OCI-LY7 (cell line): Measurements from ENCODE around the gene JMY. TPM values are rescaled to one million over a fixed set of nuclear protein-coding genes. Genes with fewer than 3 reads are reported as not detected.

Source experiments
- BruUV-seq: library from RNA; stranded (reverse); fragments of 400-500 nt; replicated peaks from 2 replicates; lab custom pipeline; 2021; lab: Mats Ljungman, UMichigan
- CTCF ChIA-PET: fragments of 300-600 bp; sonication (Branson Sonifier 250); formaldehyde crosslinking; loops from one replicate; lab custom pipeline; 2022; ENCODE audit warnings: antibody characterized with exemption; ENCODE audit not compliant: unreplicated experiment; lab: Charles Lee
- POLR2A ChIA-PET: fragments of 300-600 bp; sonication (Branson Sonifier 250); formaldehyde crosslinking; loops from one replicate; lab custom pipeline; 2022; ENCODE audit warnings: antibody characterized with exemption; lab: Charles Lee
- DNase-seq: peaks from one replicate; pipeline ENCODE4 v3.0.0-alpha.2; 2015; ENCODE audit warnings: low spot score
- H2AFZ ChIP-seq: fragments of 200-600 bp; sonication (generic), shearing (Covaris generic); 2 replicates; pipeline ENCODE4 v1.6.1; 2014; ENCODE audit warnings: mild to moderate bottlenecking, antibody characterized with exemption, low read length, moderate library complexity
- H3K27ac ChIP-seq: fragments of 200-600 bp; sonication (generic); 2 replicates; pipeline ENCODE4 v1.5.1; 2014; ENCODE audit warnings: mixed run types, low read depth, mild to moderate bottlenecking, moderate library complexity, low read length, inconsistent platforms; ENCODE audit not compliant: poor library complexity, severe bottlenecking
- H3K36me3 ChIP-seq: fragments of 200-600 bp; sonication (generic); 2 replicates; pipeline ENCODE4 v1.6.1; 2014; ENCODE audit warnings: mild to moderate bottlenecking, antibody characterized with exemption, low read length, moderate library complexity, mixed read lengths; ENCODE audit not compliant: insufficient read depth
- H3K4me1 ChIP-seq: fragments of 200-600 bp; sonication (generic); 2 replicates; pipeline ENCODE4 v1.5.1; 2014; ENCODE audit warnings: mild to moderate bottlenecking, low read length; ENCODE audit not compliant: insufficient read depth, poor library complexity, severe bottlenecking
- H3K4me2 ChIP-seq: fragments of 200-600 bp; sonication (generic); 2 replicates; pipeline ENCODE4 v1.6.1; 2014; ENCODE audit warnings: mild to moderate bottlenecking, low read length
- H3K4me3 ChIP-seq: fragments of 200-600 bp; sonication (generic); 2 replicates; pipeline ENCODE4 v1.5.1; 2014; ENCODE audit warnings: mild to moderate bottlenecking, low read depth, low read length; ENCODE audit not compliant: poor library complexity, severe bottlenecking
- H3K79me2 ChIP-seq: fragments of 200-600 bp; sonication (generic); 2 replicates; pipeline ENCODE4 v1.6.1; 2016; ENCODE audit warnings: low read depth, mild to moderate bottlenecking, low read length, moderate library complexity, mixed read lengths; ENCODE audit not compliant: insufficient read depth
- H3K9me2 ChIP-seq: fragments of 200-600 bp; sonication (generic); 2 replicates; pipeline ENCODE4 v1.6.1; 2016; ENCODE audit warnings: mild to moderate bottlenecking, low read length, mixed read lengths; ENCODE audit not compliant: insufficient read depth
- H3K9me3 ChIP-seq: fragments of 200-600 bp; sonication (generic); 2 replicates; pipeline ENCODE4 v1.6.1; 2014; ENCODE audit warnings: mild to moderate bottlenecking, mixed run types, low read length, mixed read lengths
- H4K20me1 ChIP-seq: fragments of 200-600 bp; sonication (generic); 2 replicates; pipeline ENCODE4 v1.6.1; 2014; ENCODE audit warnings: mild to moderate bottlenecking, antibody characterized with exemption, low read length, moderate library complexity, mixed read lengths; ENCODE audit not compliant: insufficient read depth
- EZH2phosphoT487 ChIP-seq: fragments of 200-600 bp; sonication (generic); IDR thresholded peaks from 2 replicates; pipeline ENCODE4 v1.6.1; 2018; ENCODE audit warnings: low read depth, borderline replicate concordance, mild to moderate bottlenecking, mixed run types, antibody characterized with exemption, low read length, moderate library complexity, mixed read lengths
- intact Hi-C: fragments of 100-400 bp; cut with micrococcal nuclease; formaldehyde crosslinking; loops from one replicate; pipeline ENCODE4 v1.10.0; 2022; ENCODE audit not compliant: unreplicated experiment
- total RNA-seq, 2 experiments: library from RNA; depleted of rRNA in 1 of 2; stranded (reverse); fragments of >200 nt in 1 of 2; shearing (Covaris generic) in 1 of 2; gene quantifications; 2 replicates each; pipeline ENCODE4 v1.2.3, GENCODE V29; 2014 to 2022
- TF ChIP-seq, protein P1 (sequence below): fragments of 200-600 bp; sonication (generic); conservative IDR thresholded peaks from 2 replicates; pipeline ENCODE4 v1.5.1; 2014; ENCODE audit warnings: mild to moderate bottlenecking, antibody characterized with exemption, low read length, moderate library complexity, mixed read lengths

Gene JMY
- total RNA-seq, 2 experiments from 2014 or later: 4.5 to 6.3 TPM

DNA sequence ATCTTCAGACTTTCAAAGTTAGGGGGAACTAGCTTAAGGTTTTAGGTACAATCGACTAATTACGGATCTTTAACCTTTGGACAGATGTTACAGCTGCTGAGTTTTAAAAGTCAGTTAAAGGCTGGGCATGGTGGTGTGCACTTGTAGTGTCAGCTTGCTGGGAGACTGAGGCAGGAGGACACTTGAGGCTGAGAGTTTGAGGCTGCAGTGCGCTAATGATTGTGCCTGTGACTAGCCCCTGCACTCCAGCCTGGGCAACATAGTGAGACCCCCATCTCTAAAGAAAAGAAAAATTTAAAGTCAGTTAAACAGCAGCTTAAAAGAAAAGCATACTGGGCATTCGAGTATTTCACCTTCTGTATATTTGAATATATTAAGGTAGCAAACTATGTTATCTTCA, 51.4 kb downstream of the JMY start:
- ChIA-PET POLR2A (interaction anchor here (1.0 kb wide), 1 partner anchor 11 kb away, joined by 3 read pairs; no protein-coding TSS in a partner anchor), CTCF (no interaction called here)
- no peak overlapping the region for H3K4me2 ChIP-seq
- BruUV-seq: no TSS peak
- TF ChIP-seq, protein P1, sequence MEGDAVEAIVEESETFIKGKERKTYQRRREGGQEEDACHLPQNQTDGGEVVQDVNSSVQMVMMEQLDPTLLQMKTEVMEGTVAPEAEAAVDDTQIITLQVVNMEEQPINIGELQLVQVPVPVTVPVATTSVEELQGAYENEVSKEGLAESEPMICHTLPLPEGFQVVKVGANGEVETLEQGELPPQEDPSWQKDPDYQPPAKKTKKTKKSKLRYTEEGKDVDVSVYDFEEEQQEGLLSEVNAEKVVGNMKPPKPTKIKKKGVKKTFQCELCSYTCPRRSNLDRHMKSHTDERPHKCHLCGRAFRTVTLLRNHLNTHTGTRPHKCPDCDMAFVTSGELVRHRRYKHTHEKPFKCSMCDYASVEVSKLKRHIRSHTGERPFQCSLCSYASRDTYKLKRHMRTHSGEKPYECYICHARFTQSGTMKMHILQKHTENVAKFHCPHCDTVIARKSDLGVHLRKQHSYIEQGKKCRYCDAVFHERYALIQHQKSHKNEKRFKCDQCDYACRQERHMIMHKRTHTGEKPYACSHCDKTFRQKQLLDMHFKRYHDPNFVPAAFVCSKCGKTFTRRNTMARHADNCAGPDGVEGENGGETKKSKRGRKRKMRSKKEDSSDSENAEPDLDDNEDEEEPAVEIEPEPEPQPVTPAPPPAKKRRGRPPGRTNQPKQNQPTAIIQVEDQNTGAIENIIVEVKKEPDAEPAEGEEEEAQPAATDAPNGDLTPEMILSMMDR: no peak
- TF ChIP-seq EZH2phosphoT487: no peak
- H3K4me3 ChIP-seq: no peak overlapping the region
- no peaks in the 10 kb centered on the region for H4K20me1 ChIP-seq
- no peak for DNase-seq
- H3K4me1 ChIP-seq: no peaks in the 10 kb centered on the region
- H3K27ac ChIP-seq: no peak overlapping the region
- peaks cover 10% of the 10 kb centered on the region; the same call in 1 of the 2 replicates for H3K36me3 ChIP-seq
- intact Hi-C loops: no loop called here
- H2AFZ ChIP-seq: no peak overlapping the region
- no peaks in the 10 kb centered on the region for H3K9me2 ChIP-seq
- no peaks in the 10 kb centered on the region for H3K79me2 ChIP-seq
- no peaks in the 10 kb centered on the region for H3K9me3 ChIP-seq

GRCh38 chr5:79287907-79288306, 52.0 kb downstream of the JMY start:
- no peak for DNase-seq
- CTCF ChIA-PET: no interaction called here
- Histone ChIP-seq H3K79me2 (no peaks in the 10 kb centered on the region), H3K36me3 (peaks cover 10% of the 10 kb centered on the region; the same call in 1 of the 2 replicates), H4K20me1 (no peaks in the 10 kb centered on the region), H3K9me2 (no peaks in the 10 kb centered on the region), H3K4me2 (no peak overlapping the region), H3K4me3 (no peak overlapping the region), H2AFZ (no peak overlapping the region), H3K4me1 (no peaks in the 10 kb centered on the region), H3K27ac (no peak overlapping the region), H3K9me3 (no peaks in the 10 kb centered on the region)
- no peak for TF ChIP-seq EZH2phosphoT487
- TF ChIP-seq, protein P1: no peak
- BruUV-seq: no TSS peak
- POLR2A ChIA-PET: interaction anchor here (1.0 kb wide), 1 partner anchor 12 kb away, joined by 3 read pairs; no protein-coding TSS in a partner anchor
- intact Hi-C loops: no loop called here

DNA sequence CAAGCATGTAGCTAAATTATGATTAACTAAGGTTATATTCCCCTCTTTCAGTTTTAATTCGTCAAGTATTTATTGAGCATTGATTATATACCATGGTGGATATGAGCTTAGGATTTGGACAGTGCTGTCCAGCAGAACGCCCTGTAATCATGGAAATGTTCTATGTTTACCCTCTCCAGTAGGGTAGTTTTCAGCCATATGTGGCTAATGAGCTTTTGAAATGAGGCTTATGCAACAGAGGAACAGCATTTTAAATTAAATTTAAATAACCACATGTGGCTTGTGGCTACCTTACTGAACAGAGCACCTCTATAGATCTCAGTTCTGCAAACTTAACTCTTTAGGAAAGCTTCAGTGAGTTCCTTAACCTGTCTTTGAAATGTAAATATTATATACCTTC, 59.1 kb downstream of the JMY start:
- no peak for DNase-seq
- intact Hi-C loops: no loop called here
- no peaks in the 10 kb centered on the region for H3K79me2 ChIP-seq
- H4K20me1 ChIP-seq: no peaks in the 10 kb centered on the region
- H3K4me2 ChIP-seq: no peak overlapping the region
- no peak overlapping the region for H2AFZ ChIP-seq
- ChIA-PET POLR2A (interaction anchor here (0.7 to 1.7 kb wide), 3 partner anchors 9 to 74 kb away, joined by 3 to 4 read pairs (median 4); no protein-coding TSS in a partner anchor), CTCF (no interaction called here)
- H3K4me3 ChIP-seq: no peak overlapping the region
- no peaks in the 10 kb centered on the region for H3K4me1 ChIP-seq
- H3K36me3 ChIP-seq: peaks cover 14% of the 10 kb centered on the region; the same call in 1 of the 2 replicates
- no TSS peak for BruUV-seq
- H3K9me3 ChIP-seq: no peaks in the 10 kb centered on the region
- TF ChIP-seq, protein P1: no peak
- TF ChIP-seq EZH2phosphoT487: no peak
- no peaks in the 10 kb centered on the region for H3K9me2 ChIP-seq
- H3K27ac ChIP-seq: no peak overlapping the region
